SKM-1 (cell line): ENCODE data around the gene MBP.

Experiments used
- DNase-seq: peaks from one replicate; lab custom pipeline; 2025; ENCODE audit not compliant: unreplicated experiment; lab: John Stamatoyannopoulos, UW

The MBP gene

GRCh38 chr18:77151772-77152520 lies 19.4 kb upstream of the MBP start:
- no peak for DNase-seq

- DNase-seq: no peak
Observed at GRCh38 chr18:77151033-77151771, 18.6 kb upstream of the MBP start.

- DNase-seq: no peak
Observed at GRCh38 chr18:77150588-77150987, 18.0 kb upstream of the MBP start.

GRCh38 chr18:77148289-77148688 lies 15.7 kb upstream of the MBP start:
- DNase-seq: no peak

- DNase-seq: no peak
Observed at GRCh38 chr18:77147418-77147852, 14.9 kb upstream of the MBP start.

GRCh38 chr18:77146249-77147080 lies 13.9 kb upstream of the MBP start:
- DNase-seq: no peak

GRCh38 chr18:77145364-77145901 lies 12.8 kb upstream of the MBP start:
- DNase-seq: no peak

GRCh38 chr18:77144451-77145118 lies 12.0 kb upstream of the MBP start:
- DNase-seq: no peak

- DNase-seq: no peak
Observed at GRCh38 chr18:77144046-77144445, 11.5 kb upstream of the MBP start.

GRCh38 chr18:77143196-77143595 lies 10.6 kb upstream of the MBP start:
- no peak for DNase-seq

- no peak for DNase-seq
Observed at GRCh38 chr18:77141401-77142118, 9.0 kb upstream of the MBP start.

GRCh38 chr18:77140439-77141109 lies 8.0 kb upstream of the MBP start:
- DNase-seq: no peak

- no peak for DNase-seq
Observed at GRCh38 chr18:77140030-77140429, 7.4 kb upstream of the MBP start.

GRCh38 chr18:77139619-77140018 lies 7.0 kb upstream of the MBP start:
- no peak for DNase-seq

- no peak for DNase-seq
Observed at GRCh38 chr18:77138270-77138669, 5.7 kb upstream of the MBP start.

GRCh38 chr18:77137851-77138250 lies 5.3 kb upstream of the MBP start:
- no peak for DNase-seq

- DNase-seq: no peak
Observed at GRCh38 chr18:77136871-77137665, 4.5 kb upstream of the MBP start.

GRCh38 chr18:77136076-77136718 lies 3.6 kb upstream of the MBP start:
- no peak for DNase-seq
